Dermis lymphatic vessel endothelial cell (primary cell): ENCODE data around the gene IL17D. TPM values are rescaled to one million over a fixed set of nuclear protein-coding genes. Genes with fewer than 3 reads are reported as not detected.

ENCODE experiments used
- total RNA-seq: library from RNA; depleted of rRNA; stranded (reverse); fragments of >200 nt; gene quantifications from 2 replicates; pipeline ENCODE4 v1.2.1, GENCODE V29; 2014

The IL17D gene, protein sequence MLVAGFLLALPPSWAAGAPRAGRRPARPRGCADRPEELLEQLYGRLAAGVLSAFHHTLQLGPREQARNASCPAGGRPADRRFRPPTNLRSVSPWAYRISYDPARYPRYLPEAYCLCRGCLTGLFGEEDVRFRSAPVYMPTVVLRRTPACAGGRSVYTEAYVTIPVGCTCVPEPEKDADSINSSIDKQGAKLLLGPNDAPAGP
- total RNA-seq, result 1.3 and 1.5 TPM in 2 replicates

DNA sequence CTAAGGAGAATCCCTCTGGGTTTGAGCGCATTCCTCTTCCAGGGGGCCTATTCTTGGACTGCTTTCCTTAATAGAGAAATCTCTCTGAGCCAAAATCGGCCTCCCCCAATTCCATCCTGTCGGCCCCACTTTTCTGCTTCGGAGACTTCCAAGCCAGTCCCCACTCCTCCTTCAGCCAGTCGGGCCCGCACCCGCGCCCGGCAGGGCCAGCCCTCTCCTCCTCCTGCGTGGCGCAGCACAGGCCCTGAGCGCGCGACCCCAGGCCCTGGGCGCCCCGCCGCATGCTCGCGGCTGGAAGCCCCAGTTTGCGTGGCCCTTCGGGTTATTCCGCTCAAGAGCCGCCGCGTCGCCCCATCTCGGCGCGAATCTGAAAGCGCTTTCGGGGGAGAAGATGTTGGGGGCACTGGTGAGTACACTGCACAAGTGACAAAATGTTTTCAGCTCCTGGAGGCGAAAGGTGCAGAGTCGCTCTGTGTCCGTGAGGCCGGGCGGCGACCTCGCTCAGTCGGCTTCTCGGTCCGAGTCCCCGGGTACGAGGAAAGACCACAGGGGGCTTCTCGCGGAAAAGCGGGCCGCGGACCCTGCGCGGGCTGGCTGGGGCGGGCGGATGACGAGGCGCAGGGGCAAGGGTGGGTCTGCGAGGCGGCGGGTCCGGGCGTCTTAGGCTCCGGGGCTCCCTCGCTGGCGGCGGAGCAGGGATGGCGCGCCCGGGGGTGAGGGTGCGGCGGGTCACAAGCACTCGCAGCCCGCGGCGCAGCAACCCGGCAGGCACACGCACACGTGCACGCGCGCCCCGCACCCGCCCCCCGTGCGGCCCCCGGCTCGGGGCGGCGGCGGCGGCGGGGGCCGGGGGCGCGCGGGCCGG is at the start of gene IL17D:
TSS of gene IL17D (plus strand) at position 785 of the 865 bp plus-strand sequence. CDS start 303 bp downstream, outside the sequence.

Other genes with a start within 250 kb of the IL17D start
- 28.9 and 40.3 TPM in 2 replicates for gene CRYL1, start 177.8 kb upstream of the IL17D start, total RNA-seq
- gene IFT88, start 136.5 kb upstream of the IL17D start, total RNA-seq, result 7.8 and 10.4 TPM in 2 replicates
- 5.9 and 8.8 TPM in 2 replicates for gene EEF1AKMT1, start 70.3 kb downstream of the IL17D start, total RNA-seq
- 17.8 and 24.1 TPM in 2 replicates for gene XPO4, start 199.0 kb downstream of the IL17D start, total RNA-seq